Type B pancreatic cell (in vitro differentiated cells): ENCODE measurements around the gene MYO5A. TPM values are rescaled to one million over a fixed set of nuclear protein-coding genes. Genes with fewer than 3 reads are reported as not detected.

Experiments used
- DNase-seq: peaks from one replicate; pipeline ENCODE4 v3.0.0; 2021; ENCODE audit warnings: mixed read lengths; ENCODE audit not compliant: unreplicated experiment; ENCODE audit errors: extremely low spot score
- H3K27ac Mint-ChIP-seq: 2 replicates; pipeline ENCODE4 v1.8.0; 2021; ENCODE audit warnings: mild to moderate bottlenecking, mixed read lengths
- H3K27me3 Mint-ChIP-seq: 2 replicates; pipeline ENCODE4 v1.8.0; 2021; ENCODE audit warnings: mixed read lengths
- H3K36me3 Mint-ChIP-seq: 2 replicates; pipeline ENCODE4 v1.8.0; 2021; ENCODE audit warnings: mixed read lengths
- H3K4me1 Mint-ChIP-seq: one replicate; pipeline ENCODE4 v1.8.0; 2021; ENCODE audit warnings: mixed read lengths; ENCODE audit not compliant: unreplicated experiment
- H3K4me3 Mint-ChIP-seq: 2 replicates; pipeline ENCODE4 v1.8.0; 2021; ENCODE audit warnings: mild to moderate bottlenecking, mixed read lengths
- H3K9me3 Mint-ChIP-seq: 2 replicates; pipeline ENCODE4 v1.8.0; 2021; ENCODE audit warnings: mixed read lengths
- CTCF ChIP-seq: fragments of 200-600 bp; sonication (generic); conservative IDR thresholded peaks from 2 replicates; pipeline ENCODE4 v1.5.0; 2021; ENCODE audit warnings: antibody characterized with exemption, mild to moderate bottlenecking
- total RNA-seq: library from RNA; stranded (reverse); gene quantifications from 2 replicates; pipeline ENCODE4 v1.2.1, GENCODE V29; 2021; ENCODE audit warnings: low replicate concordance

Gene MYO5A
- total RNA-seq, 1 donor from 2014 or later, result 20.9 TPM

- peaks cover 19% of the 10 kb centered on the region for H3K27me3 Mint-ChIP-seq
- TF ChIP-seq CTCF, result no peak
- DNase-seq, result peak; percentile 84
- peak within 1 kb of the TSS; percentile 89 for H3K4me3 Mint-ChIP-seq
- H3K36me3 Mint-ChIP-seq, result no peaks in the 10 kb centered on the region
- no peaks in the 10 kb centered on the region for H3K9me3 Mint-ChIP-seq
- H3K4me1 Mint-ChIP-seq, result peaks cover 6% of the 10 kb centered on the region
- peak within 1 kb of the TSS; percentile 69 for H3K27ac Mint-ChIP-seq
Observed at GRCh38 chr15:52295421-52296001, 233.2 kb downstream of the MYO5A start, which contains the start of gene MYO5C. MYO5C (minus strand) TSS chr15:52295804; CDS start chr15:52295636, 168 bp downstream.

- H3K4me3 Mint-ChIP-seq, result peak overlapping the region; percentile 89
- peaks cover 19% of the 10 kb centered on the region for H3K27me3 Mint-ChIP-seq
- peaks cover 9% of the 10 kb centered on the region for H3K4me1 Mint-ChIP-seq
- DNase-seq, result no peak
- TF ChIP-seq CTCF, result no peak
- H3K9me3 Mint-ChIP-seq, result no peaks in the 10 kb centered on the region
- H3K27ac Mint-ChIP-seq, result peak overlapping the region; percentile 69
- H3K36me3 Mint-ChIP-seq, result no peaks in the 10 kb centered on the region
Observed at GRCh38 chr15:52294881-52295420, 233.7 kb downstream of the MYO5A start.

- no peak for DNase-seq
- Mint-ChIP-seq H3K4me1 (peaks cover 19% of the 10 kb centered on the region), H3K27ac (peak overlapping the region; percentile 69), H3K9me3 (no peaks in the 10 kb centered on the region), H3K4me3 (peak overlapping the region; percentile 58), H3K36me3 (no peaks in the 10 kb centered on the region), H3K27me3 (peaks cover 19% of the 10 kb centered on the region)
- TF ChIP-seq CTCF, result no peak
Observed at GRCh38 chr15:52292780-52293392, 235.8 kb downstream of the MYO5A start.

- no peak overlapping the region for H3K27ac Mint-ChIP-seq
- no peak for TF ChIP-seq CTCF
- peak overlapping the region; percentile 29 for H3K4me3 Mint-ChIP-seq
Observed at GRCh38 chr15:52291204-52291603, 237.5 kb downstream of the MYO5A start.

GRCh38 chr15:52290800-52291199 is 237.9 kb downstream of the MYO5A start:
- peaks cover 5% of the 10 kb centered on the region for H3K36me3 Mint-ChIP-seq
- H3K9me3 Mint-ChIP-seq, result no peaks in the 10 kb centered on the region
- no peak for TF ChIP-seq CTCF
- peak overlapping the region; percentile 7 for H3K27ac Mint-ChIP-seq
- no peak overlapping the region for H3K4me3 Mint-ChIP-seq
- peaks cover 19% of the 10 kb centered on the region for H3K27me3 Mint-ChIP-seq
- DNase-seq, result no peak
- peaks cover 27% of the 10 kb centered on the region for H3K4me1 Mint-ChIP-seq

More at GRCh38 chr15:52291204-52291603, 237.5 kb downstream of the MYO5A start:
- Mint-ChIP-seq H3K27me3 (peaks cover 19% of the 10 kb centered on the region), H3K36me3 (peaks cover 5% of the 10 kb centered on the region), H3K9me3 (no peaks in the 10 kb centered on the region), H3K4me1 (peaks cover 27% of the 10 kb centered on the region)
- no peak for DNase-seq
